PFSK-1 (cell line): ENCODE results near the gene SCN5A.

ENCODE experiments used
- FOXP2 ChIP-seq: optimal IDR thresholded peaks from 2 replicates; pipeline ENCODE3; 2011; ENCODE audit warnings: borderline replicate concordance, control low read depth, inconsistent platforms; ENCODE audit not compliant: insufficient read depth; ENCODE audit errors: extremely low read length, extremely low read depth
- POLR2AphosphoS5 ChIP-seq: IDR thresholded peaks from 2 replicates; pipeline ENCODE4 v1.6.1; 2012; ENCODE audit warnings: low read depth, mild to moderate bottlenecking, control low read depth, low read length, moderate library complexity

DNA sequence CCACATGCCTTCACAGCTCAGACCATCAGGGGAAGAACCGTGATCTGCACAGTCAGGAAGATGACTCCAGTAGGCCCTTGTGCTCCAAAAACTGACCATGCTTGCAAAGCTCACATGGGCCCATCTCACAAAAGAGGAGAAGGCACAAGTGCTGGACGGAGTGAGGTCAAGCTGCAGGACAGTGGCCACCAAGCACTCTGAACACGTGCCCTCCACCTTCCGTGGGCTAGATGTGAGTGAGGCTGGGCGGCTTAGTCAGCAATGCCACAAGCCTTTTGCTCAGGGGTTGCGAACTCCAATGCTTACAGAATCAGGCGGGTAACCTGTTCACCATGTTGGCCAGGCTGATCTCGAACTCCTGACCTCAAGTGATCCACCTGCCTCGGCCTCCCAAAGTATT lies 70.9 kb downstream of the SCN5A start:
- TF ChIP-seq FOXP2: no peak
- TF ChIP-seq POLR2AphosphoS5: no peak
